Measurements from ENCODE around the gene SFN. TPM values are rescaled to one million over a fixed set of nuclear protein-coding genes. Genes with fewer than 3 reads are reported as not detected.
A peak's percentile ranks its signal among the peaks of the same experiment; 100 is the strongest.

Gene SFN
- total RNA-seq, 1 donor from 2014 or later, result 14.5 TPM

GRCh38 chr1:26861286-26861701 lies 1.7 kb upstream of the SFN start:
- no peak overlapping the region for H3K27ac ChIP-seq (ENCODE audit: low read depth, low read length)

GRCh38 chr1:26861889-26862378 lies 1.0 kb upstream of the SFN start:
- Histone ChIP-seq H3K27me3 (ENCODE audit: insufficient read depth, low read length) (no peaks in the 10 kb centered on the region), H3K36me3 (ENCODE audit: insufficient read depth, low read length) (no peaks in the 10 kb centered on the region), H3K27ac (ENCODE audit: low read depth, low read length) (no peak overlapping the region), H2AFZ (ENCODE audit: low read depth, low read length) (no peak overlapping the region), H3K4me3 (ENCODE audit: insufficient read depth, low read depth, low read length) (no peak overlapping the region), H3K9me3 (ENCODE audit: insufficient read depth, low read depth, low read length) (no peaks in the 10 kb centered on the region), H3K4me2 (ENCODE audit: low read length) (no peak overlapping the region), H4K20me1 (ENCODE audit: insufficient read depth, low read length) (no peaks in the 10 kb centered on the region), H3K9ac (ENCODE audit: low read length) (no peak overlapping the region), H3K4me1 (ENCODE audit: insufficient read depth, low read length) (peaks cover 13% of the 10 kb centered on the region), H3K79me2 (ENCODE audit: insufficient read depth, low read length) (no peaks in the 10 kb centered on the region)
- DNase-seq (ENCODE audit: low read depth), result no peak
- no peaks in the 10 kb centered on the region for H3K27me3 Mint-ChIP-seq (ENCODE audit: low read depth, unreplicated experiment)
- H3K4me1 Mint-ChIP-seq (ENCODE audit: low read depth, unreplicated experiment), result peaks cover 9% of the 10 kb centered on the region
- no peak overlapping the region for H3K4me3 Mint-ChIP-seq (ENCODE audit: unreplicated experiment)
- FAIRE-seq, result no peak
- H3K36me3 Mint-ChIP-seq (ENCODE audit: low read depth, unreplicated experiment), result no peaks in the 10 kb centered on the region
- peaks cover 3% of the 10 kb centered on the region for H3K9me3 Mint-ChIP-seq (ENCODE audit: unreplicated experiment)
- H3K27ac Mint-ChIP-seq (ENCODE audit: unreplicated experiment), result peak overlapping the region; percentile 20
- TF ChIP-seq CTCF (IDR thresholded peaks at IDR 0.05; ENCODE audit: insufficient read depth, low read depth, low read length) (no peak), EZH2 (IDR thresholded peaks at IDR 0.05; ENCODE audit: insufficient read depth, low read length) (no peak)

More at GRCh38 chr1:26861286-26861701, 1.7 kb upstream of the SFN start:
- H3K9ac ChIP-seq (ENCODE audit: low read length), result no peak overlapping the region
- no peaks in the 10 kb centered on the region for H4K20me1 ChIP-seq (ENCODE audit: insufficient read depth, low read length)
- no peak overlapping the region for H3K4me3 ChIP-seq (ENCODE audit: insufficient read depth, low read depth, low read length)
- TF ChIP-seq CTCF (IDR thresholded peaks at IDR 0.05; ENCODE audit: insufficient read depth, low read depth, low read length) (no peak), EZH2 (IDR thresholded peaks at IDR 0.05; ENCODE audit: insufficient read depth, low read length) (no peak)
- peak overlapping the region; percentile 27 for H3K4me3 Mint-ChIP-seq (ENCODE audit: unreplicated experiment)
- H3K9me3 Mint-ChIP-seq (ENCODE audit: unreplicated experiment), result peaks cover 3% of the 10 kb centered on the region
- peak overlapping the region; percentile 8 for H2AFZ ChIP-seq (ENCODE audit: low read depth, low read length)
- peaks cover 9% of the 10 kb centered on the region for H3K4me1 Mint-ChIP-seq (ENCODE audit: low read depth, unreplicated experiment)
- H3K9me3 ChIP-seq (ENCODE audit: insufficient read depth, low read depth, low read length), result no peaks in the 10 kb centered on the region
- DNase-seq (ENCODE audit: low read depth) (no peak), FAIRE-seq (no peak)
- H3K79me2 ChIP-seq (ENCODE audit: insufficient read depth, low read length), result no peaks in the 10 kb centered on the region
- no peaks in the 10 kb centered on the region for H3K27me3 ChIP-seq (ENCODE audit: insufficient read depth, low read length)
- no peaks in the 10 kb centered on the region for H3K27me3 Mint-ChIP-seq (ENCODE audit: low read depth, unreplicated experiment)
- peaks cover 13% of the 10 kb centered on the region for H3K4me1 ChIP-seq (ENCODE audit: insufficient read depth, low read length)
- H3K36me3 ChIP-seq (ENCODE audit: insufficient read depth, low read length), result no peaks in the 10 kb centered on the region
- H3K36me3 Mint-ChIP-seq (ENCODE audit: low read depth, unreplicated experiment), result peaks cover under 1% of the 10 kb centered on the region
- H3K27ac Mint-ChIP-seq (ENCODE audit: unreplicated experiment), result peak overlapping the region; percentile 20
- no peak overlapping the region for H3K4me2 ChIP-seq (ENCODE audit: low read length)

DNA sequence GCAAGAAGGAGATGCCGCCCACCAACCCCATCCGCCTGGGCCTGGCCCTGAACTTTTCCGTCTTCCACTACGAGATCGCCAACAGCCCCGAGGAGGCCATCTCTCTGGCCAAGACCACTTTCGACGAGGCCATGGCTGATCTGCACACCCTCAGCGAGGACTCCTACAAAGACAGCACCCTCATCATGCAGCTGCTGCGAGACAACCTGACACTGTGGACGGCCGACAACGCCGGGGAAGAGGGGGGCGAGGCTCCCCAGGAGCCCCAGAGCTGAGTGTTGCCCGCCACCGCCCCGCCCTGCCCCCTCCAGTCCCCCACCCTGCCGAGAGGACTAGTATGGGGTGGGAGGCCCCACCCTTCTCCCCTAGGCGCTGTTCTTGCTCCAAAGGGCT lies 732 bp downstream of the SFN start:
- H3K4me3 Mint-ChIP-seq (ENCODE audit: unreplicated experiment), result no peak overlapping the region
- DNase-seq (ENCODE audit: low read depth) (no peak), FAIRE-seq (no peak)
- no peaks in the 10 kb centered on the region for H4K20me1 ChIP-seq (ENCODE audit: insufficient read depth, low read length)
- H2AFZ ChIP-seq (ENCODE audit: low read depth, low read length), result no peak overlapping the region
- H3K4me3 ChIP-seq (ENCODE audit: insufficient read depth, low read depth, low read length), result no peak overlapping the region
- TF ChIP-seq EZH2 (IDR thresholded peaks at IDR 0.05; ENCODE audit: insufficient read depth, low read length) (no peak), CTCF (IDR thresholded peaks at IDR 0.05; ENCODE audit: insufficient read depth, low read depth, low read length) (no peak)
- peaks cover 9% of the 10 kb centered on the region for H3K4me1 Mint-ChIP-seq (ENCODE audit: low read depth, unreplicated experiment)
- H3K9me3 Mint-ChIP-seq (ENCODE audit: unreplicated experiment), result peaks cover 3% of the 10 kb centered on the region
- H3K4me2 ChIP-seq (ENCODE audit: low read length), result peak overlapping the region; percentile 99
- peak overlapping the region; percentile 53 for H3K27ac Mint-ChIP-seq (ENCODE audit: unreplicated experiment)
- no peaks in the 10 kb centered on the region for H3K79me2 ChIP-seq (ENCODE audit: insufficient read depth, low read length)
- no peaks in the 10 kb centered on the region for H3K36me3 ChIP-seq (ENCODE audit: insufficient read depth, low read length)
- no peaks in the 10 kb centered on the region for H3K27me3 ChIP-seq (ENCODE audit: insufficient read depth, low read length)
- H3K27ac ChIP-seq (ENCODE audit: low read depth, low read length), result no peak overlapping the region
- H3K36me3 Mint-ChIP-seq (ENCODE audit: low read depth, unreplicated experiment), result no peaks in the 10 kb centered on the region
- H3K27me3 Mint-ChIP-seq (ENCODE audit: low read depth, unreplicated experiment), result no peaks in the 10 kb centered on the region
- H3K9me3 ChIP-seq (ENCODE audit: insufficient read depth, low read depth, low read length), result no peaks in the 10 kb centered on the region
- H3K4me1 ChIP-seq (ENCODE audit: insufficient read depth, low read length), result peaks cover 13% of the 10 kb centered on the region
- H3K9ac ChIP-seq (ENCODE audit: low read length), result peak overlapping the region; percentile 78
